CMK (cell line): ENCODE data around the gene TARBP1.

ENCODE experiments used
- DNase-seq: peaks from one replicate; pipeline ENCODE4 v3.0.0-alpha.2; 2010; ENCODE audit warnings: low read depth

TARBP1 gene

DNA sequence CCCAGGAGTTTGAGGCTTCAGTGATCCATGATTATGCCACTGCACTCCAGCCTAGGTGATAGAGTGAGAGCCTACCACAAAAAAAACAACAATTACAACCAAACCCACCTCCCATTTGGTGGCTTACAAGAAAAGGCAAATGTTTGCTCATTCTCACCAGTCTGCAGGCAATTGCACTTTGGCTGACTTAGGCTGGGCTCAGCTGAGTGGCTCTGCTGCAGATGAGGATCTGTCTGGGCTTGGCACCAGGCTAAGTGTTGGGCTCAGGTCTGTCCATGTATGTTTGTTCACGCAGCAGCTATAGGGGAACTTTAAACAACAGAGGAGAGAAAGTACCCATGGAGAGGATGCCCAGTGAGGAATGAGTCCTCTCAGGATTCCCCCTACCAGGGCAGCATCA is 133.7 kb downstream of the TARBP1 start:
- no peak for DNase-seq

DNA sequence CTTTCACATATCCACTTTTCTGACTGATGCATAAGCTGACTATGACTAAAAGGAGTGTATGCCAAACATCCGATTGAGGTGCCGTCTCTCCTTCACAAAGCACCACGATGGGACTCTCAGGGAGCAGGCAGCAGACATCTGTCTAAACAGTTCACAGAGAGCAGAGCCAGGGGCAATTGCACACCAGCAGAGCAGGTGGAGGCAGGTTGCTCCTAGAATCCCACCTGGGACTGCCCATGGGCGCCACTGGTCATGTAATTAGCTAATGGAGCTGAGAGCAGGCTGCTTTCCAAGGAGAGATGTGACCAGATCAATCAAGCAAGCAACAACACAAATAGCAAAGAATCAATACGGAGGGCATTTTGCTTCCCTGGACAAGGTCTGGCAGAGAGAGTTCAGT is 136.2 kb downstream of the TARBP1 start:
- no peak for DNase-seq
